ENCODE measurements around the gene UGT2A3.

DNA sequence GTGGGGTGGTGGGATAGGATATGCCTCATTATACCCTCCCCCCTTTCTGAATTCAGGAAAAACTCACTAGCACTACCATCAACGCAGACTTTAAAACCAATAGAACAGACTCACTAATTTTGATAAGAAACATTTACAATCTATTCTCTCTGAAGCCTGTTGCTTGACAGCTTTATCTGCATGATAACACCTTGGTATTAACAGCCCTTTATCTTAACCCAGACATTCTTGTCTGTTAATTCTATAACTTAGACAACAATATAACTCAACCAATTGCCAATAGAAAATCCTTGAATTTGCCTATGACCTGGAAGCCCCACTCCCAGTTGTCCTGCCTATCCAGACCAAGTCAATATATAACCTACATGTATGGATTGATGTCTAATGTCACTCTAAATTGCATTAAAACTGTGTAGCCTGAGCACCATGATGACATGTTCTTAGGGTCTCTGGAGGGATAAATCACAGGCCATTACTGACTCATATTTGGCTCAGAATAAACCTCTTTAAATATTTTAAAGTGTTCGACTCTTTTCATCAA is 1.5 kb upstream of the UGT2A3 start:
- no peak for TF ChIP-seq POLR2AphosphoS5 (IDR thresholded peaks at IDR 0.05; ENCODE audit: insufficient read depth in 1 of 2, low read depth in 1 of 2)
- TF ChIP-seq, protein P1, sequence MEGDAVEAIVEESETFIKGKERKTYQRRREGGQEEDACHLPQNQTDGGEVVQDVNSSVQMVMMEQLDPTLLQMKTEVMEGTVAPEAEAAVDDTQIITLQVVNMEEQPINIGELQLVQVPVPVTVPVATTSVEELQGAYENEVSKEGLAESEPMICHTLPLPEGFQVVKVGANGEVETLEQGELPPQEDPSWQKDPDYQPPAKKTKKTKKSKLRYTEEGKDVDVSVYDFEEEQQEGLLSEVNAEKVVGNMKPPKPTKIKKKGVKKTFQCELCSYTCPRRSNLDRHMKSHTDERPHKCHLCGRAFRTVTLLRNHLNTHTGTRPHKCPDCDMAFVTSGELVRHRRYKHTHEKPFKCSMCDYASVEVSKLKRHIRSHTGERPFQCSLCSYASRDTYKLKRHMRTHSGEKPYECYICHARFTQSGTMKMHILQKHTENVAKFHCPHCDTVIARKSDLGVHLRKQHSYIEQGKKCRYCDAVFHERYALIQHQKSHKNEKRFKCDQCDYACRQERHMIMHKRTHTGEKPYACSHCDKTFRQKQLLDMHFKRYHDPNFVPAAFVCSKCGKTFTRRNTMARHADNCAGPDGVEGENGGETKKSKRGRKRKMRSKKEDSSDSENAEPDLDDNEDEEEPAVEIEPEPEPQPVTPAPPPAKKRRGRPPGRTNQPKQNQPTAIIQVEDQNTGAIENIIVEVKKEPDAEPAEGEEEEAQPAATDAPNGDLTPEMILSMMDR (IDR thresholded peaks at IDR 0.05): no peak

Data from vagina (tissue), 2 donors.